Suppressor macrophage treated with lipopolysaccharide for 1 hour (primary cell): ENCODE measurements around the gene ZNF311.
"Not testable (repeated sequence)": the region's sequence is repeated elsewhere in the genome, so short reads cannot be mapped to it uniquely, and the experiment has no call there.

Experiments
- DNase-seq, 3 donors: peaks; one replicate each; pipeline ENCODE4 v3.0.0-alpha.2; 2020 to 2022

ZNF311 gene

GRCh38 chr6:28982476-28983266, 22.4 kb downstream of the ZNF311 start:
- DNase-seq: peak; percentile 48 to 78 (median 78)

- DNase-seq: peak; percentile 89 to 97 (median 94)
These were observed 23.2 kb downstream of the ZNF311 start for GRCh38 chr6:28981833-28982475.

- DNase-seq: peak; percentile 85 to 96 (median 89)
These were observed 23.7 kb downstream of the ZNF311 start for GRCh38 chr6:28981431-28981832.

- DNase-seq: peak; percentile 65 to 75 (median 74)
These were observed 24.2 kb downstream of the ZNF311 start for GRCh38 chr6:28980852-28981430.

- DNase-seq: peak in 1 of 3 donors; percentile 25
These were observed 24.8 kb downstream of the ZNF311 start for GRCh38 chr6:28980137-28980851.

GRCh38 chr6:28979679-28980078, 25.4 kb downstream of the ZNF311 start:
- no peak for DNase-seq

GRCh38 chr6:28978959-28979561, 26.1 kb downstream of the ZNF311 start:
- DNase-seq: no peak

- no peak for DNase-seq
These were observed 27.0 kb downstream of the ZNF311 start for GRCh38 chr6:28978133-28978491.

- DNase-seq: peak; percentile 80 to 95 (median 92)
These were observed 27.6 kb downstream of the ZNF311 start for GRCh38 chr6:28977341-28978132.

GRCh38 chr6:28976677-28977076, 28.4 kb downstream of the ZNF311 start:
- no peak for DNase-seq

GRCh38 chr6:28974505-28974904, 30.6 kb downstream of the ZNF311 start:
- no peak for DNase-seq

GRCh38 chr6:28970056-28970455, 35.1 kb downstream of the ZNF311 start:
- not testable (repeated sequence) for DNase-seq

GRCh38 chr6:28969129-28969528, 36.0 kb downstream of the ZNF311 start:
- no peak for DNase-seq

GRCh38 chr6:28968476-28968875, 36.6 kb downstream of the ZNF311 start:
- DNase-seq: no peak

GRCh38 chr6:28965706-28966105, 39.4 kb downstream of the ZNF311 start:
- DNase-seq: no peak

GRCh38 chr6:28960846-28961500, 44.1 kb downstream of the ZNF311 start:
- no peak for DNase-seq

- DNase-seq: not testable (repeated sequence)
These were observed 46.4 kb downstream of the ZNF311 start for GRCh38 chr6:28958561-28959243.

- DNase-seq: not testable (repeated sequence)
These were observed 47.3 kb downstream of the ZNF311 start for GRCh38 chr6:28957795-28958314.

GRCh38 chr6:28956331-28956730, 48.8 kb downstream of the ZNF311 start:
- DNase-seq: no peak

- DNase-seq: no peak
These were observed 51.4 kb downstream of the ZNF311 start for GRCh38 chr6:28953585-28954258.
